GM12891 (cell line): ENCODE measurements around the gene ALDH3B1.

Experiments
- DNase-seq: peaks from one replicate; pipeline ENCODE4 v3.0.0; 2011; ENCODE audit warnings: low spot score; ENCODE audit not compliant: insufficient read length
- FAIRE-seq: peaks from 2 replicates; lab custom pipeline; 2011; peaks lifted over from hg19 to GRCh38; lab: Jason Lieb, UNC
- PAX5 ChIP-seq: IDR thresholded peaks from 2 replicates; pipeline ENCODE4 v1.6.1; 2011; ENCODE audit warnings: low read length, moderate library complexity, mild to moderate bottlenecking; ENCODE audit not compliant: insufficient read depth, severe bottlenecking
- POLR2A ChIP-seq: IDR thresholded peaks from 2 replicates; pipeline ENCODE4 v1.6.1; 2011; ENCODE audit warnings: low read depth, low read length, control low read depth
- POLR2AphosphoS5 ChIP-seq: IDR thresholded peaks from 2 replicates; pipeline ENCODE4 v1.6.1; 2011; ENCODE audit warnings: low read depth, low read length, control low read depth
- POU2F2 ChIP-seq: IDR thresholded peaks from 2 replicates; pipeline ENCODE4 v1.6.1; 2011; ENCODE audit warnings: low read depth, mild to moderate bottlenecking, control low read depth, low read length, moderate library complexity
- SPI1 ChIP-seq: IDR thresholded peaks from 2 replicates; pipeline ENCODE4 v1.6.1; 2011; ENCODE audit warnings: low read depth, low read length, control low read depth
- TAF1 ChIP-seq: IDR thresholded peaks from 2 replicates; pipeline ENCODE4 v1.6.1; 2011; ENCODE audit warnings: low read depth, low read length, control low read depth

ALDH3B1 gene

GRCh38 chr11:68050371-68050841 is 40.3 kb downstream of the ALDH3B1 start:
- FAIRE-seq (no peak), DNase-seq (no peak)
- TF ChIP-seq POLR2A = no peak
- TF ChIP-seq SPI1 = no peak
- TF ChIP-seq TAF1 = no peak
- no peak for TF ChIP-seq POLR2AphosphoS5
- TF ChIP-seq POU2F2 = no peak
- no peak for TF ChIP-seq PAX5

GRCh38 chr11:68051191-68052136 is 41.3 kb downstream of the ALDH3B1 start:
- no peak for TF ChIP-seq POU2F2
- peak; percentile 40; the same call in 1 of the 2 replicates for TF ChIP-seq POLR2A
- FAIRE-seq (no peak), DNase-seq (no peak)

- no peak for TF ChIP-seq TAF1
- peak; percentile 52; the same call in 1 of the 2 replicates for TF ChIP-seq POLR2AphosphoS5
- no peak for FAIRE-seq
- no peak for DNase-seq
These were observed 42.2 kb downstream of the ALDH3B1 start for GRCh38 chr11:68052137-68052873.

- no peak for TF ChIP-seq POU2F2
- no peak for TF ChIP-seq TAF1
- TF ChIP-seq SPI1 = no peak
- no peak for TF ChIP-seq POLR2A
- no peak for TF ChIP-seq PAX5
- TF ChIP-seq POLR2AphosphoS5 = no peak
- no peak for DNase-seq
These were observed 43.0 kb downstream of the ALDH3B1 start for GRCh38 chr11:68053117-68053516.

GRCh38 chr11:68053981-68054812 is 44.1 kb downstream of the ALDH3B1 start:
- FAIRE-seq (no peak), DNase-seq (no peak)
- TF ChIP-seq POLR2AphosphoS5 (peak; percentile 73), SPI1 (no peak), POU2F2 (no peak)

More at GRCh38 chr11:68053117-68053516, 43.0 kb downstream of the ALDH3B1 start:
- FAIRE-seq = no peak

- no peak for FAIRE-seq
- TF ChIP-seq POLR2AphosphoS5 (peak; percentile 3; the same call in 1 of the 2 replicates), SPI1 (no peak), POU2F2 (no peak; the same call in 1 of the 2 replicates), POLR2A (peak; percentile 40; the same call in 1 of the 2 replicates), PAX5 (no peak), TAF1 (no peak)
These were observed 46.5 kb downstream of the ALDH3B1 start for GRCh38 chr11:68056317-68057285.

GRCh38 chr11:68057807-68058206 is 47.7 kb downstream of the ALDH3B1 start:
- TF ChIP-seq POLR2A (no peak), POLR2AphosphoS5 (no peak), SPI1 (no peak), PAX5 (no peak), TAF1 (no peak), POU2F2 (no peak)
- FAIRE-seq (no peak), DNase-seq (no peak)

More at GRCh38 chr11:68056317-68057285, 46.5 kb downstream of the ALDH3B1 start:
- no peak for DNase-seq

- FAIRE-seq (no peak), DNase-seq (no peak)
- no peak for TF ChIP-seq TAF1
- no peak for TF ChIP-seq POLR2A
- TF ChIP-seq POLR2AphosphoS5 = no peak
- TF ChIP-seq POU2F2 = no peak
- no peak for TF ChIP-seq SPI1
- TF ChIP-seq PAX5 = no peak
These were observed 51.4 kb downstream of the ALDH3B1 start for GRCh38 chr11:68061508-68061907.
